ENCODE results near the gene SPART. TPM values are rescaled to one million over a fixed set of nuclear protein-coding genes. Genes with fewer than 3 reads are reported as not detected.

The SPART gene
- total and polyA plus RNA-seq, 9 of the 15 experiments (the other 6 are each of a cell fraction or from before 2014, with no cell fraction given), result 18.7 to 79.0 (median 41.0) TPM

- Histone ChIP-seq H3K9me1 (ENCODE audit: control insufficient read depth, insufficient read depth, low read length) (no peaks in the 10 kb centered on the region), H3K4me1 (replicated peaks in 1 of 2; ENCODE audit: control insufficient read depth in 2 of 2, insufficient read depth in 2 of 2, low read length in 2 of 2) (no peaks in the 10 kb centered on the region; a peak in 1 of 5 replicates), H3K27ac (ENCODE audit: extremely low read depth, low read depth, low read length) (no peak overlapping the region), H3K4me2 (ENCODE audit: insufficient read depth, low read length) (no peak overlapping the region), H3K4me3 (no peak overlapping the region), H3K9ac (ENCODE audit: insufficient read depth in 1 of 2, low read depth in 2 of 2, low read length in 2 of 2) (no peak overlapping the region), H3K27me3 (ENCODE audit: control insufficient read depth in 2 of 2, insufficient read depth in 2 of 2, low read length in 2 of 2) (no peaks in the 10 kb centered on the region), H3K79me2 (ENCODE audit: control insufficient read depth, insufficient read depth, low read length) (no peaks in the 10 kb centered on the region), H4K20me1 (replicated peaks; ENCODE audit: control insufficient read depth, insufficient read depth, low read length) (no peaks in the 10 kb centered on the region), H3K36me3 (ENCODE audit: control insufficient read depth, insufficient read depth, low read length) (peaks cover 45% of the 10 kb centered on the region), H2AFZ (ENCODE audit: low read depth, low read length) (no peak overlapping the region), H3K9me3 (replicated peaks; ENCODE audit: control insufficient read depth, insufficient read depth, low read depth, low read length) (no peaks in the 10 kb centered on the region)
- intact Hi-C loops (cut with micrococcal nuclease), result no loop called here
- no peak for DNase-seq (ENCODE audit: extremely low read depth in 1 of 4, low spot score in 3 of 4)
- WGBS (ENCODE audit: insufficient coverage, low coverage, missing lambda C conversion rate), result 82% methylated on average over 3 of the region's 3 CpGs
- ChIA-PET POLR2A (interaction anchor here (1.1 kb wide), 1 partner anchor 15 kb away, joined by 3 read pairs; no protein-coding TSS in a partner anchor), CTCF (ENCODE audit: low intra/inter-chr PET ratio) (no interaction called here)
- in situ Hi-C loops (cut with MboI), result no loop called here
- no peak for ATAC-seq
- no TSS peak for BruUV-seq (replicated peaks)
- no peak for FAIRE-seq
- TF ChIP-seq GATAD2B (IDR thresholded peaks at IDR 0.05; ENCODE audit: borderline replicate concordance), result no peak
- TF ChIP-seq NFE2 (IDR thresholded peaks at IDR 0.05; ENCODE audit: low read depth), result no peak
- no peak for TF ChIP-seq ASH1L (IDR thresholded peaks at IDR 0.05; ENCODE audit: borderline replicate concordance, low read depth, partially characterized antibody)
- no peak for TF ChIP-seq ZBTB40 (IDR thresholded peaks at IDR 0.05)
- TF ChIP-seq ZBTB40 (CRISPR knock-in tag; IDR thresholded peaks at IDR 0.05), result no peak
- TF ChIP-seq PML (IDR thresholded peaks at IDR 0.05; ENCODE audit: low read length), result no peak
- TF ChIP-seq ZFP1 (CRISPR knock-in tag; IDR thresholded peaks at IDR 0.05), result no peak
- no peak for TF ChIP-seq TEAD2 (tag; IDR thresholded peaks at IDR 0.05)
- TF ChIP-seq, protein P1, sequence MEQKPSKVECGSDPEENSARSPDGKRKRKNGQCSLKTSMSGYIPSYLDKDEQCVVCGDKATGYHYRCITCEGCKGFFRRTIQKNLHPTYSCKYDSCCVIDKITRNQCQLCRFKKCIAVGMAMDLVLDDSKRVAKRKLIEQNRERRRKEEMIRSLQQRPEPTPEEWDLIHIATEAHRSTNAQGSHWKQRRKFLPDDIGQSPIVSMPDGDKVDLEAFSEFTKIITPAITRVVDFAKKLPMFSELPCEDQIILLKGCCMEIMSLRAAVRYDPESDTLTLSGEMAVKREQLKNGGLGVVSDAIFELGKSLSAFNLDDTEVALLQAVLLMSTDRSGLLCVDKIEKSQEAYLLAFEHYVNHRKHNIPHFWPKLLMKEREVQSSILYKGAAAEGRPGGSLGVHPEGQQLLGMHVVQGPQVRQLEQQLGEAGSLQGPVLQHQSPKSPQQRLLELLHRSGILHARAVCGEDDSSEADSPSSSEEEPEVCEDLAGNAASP (IDR thresholded peaks at IDR 0.05), result no peak
- no peak for TF ChIP-seq ZNF124 (CRISPR knock-in tag; IDR thresholded peaks at IDR 0.05)
- no peak for TF ChIP-seq FOXM1 (IDR thresholded peaks at IDR 0.05; ENCODE audit: low read depth)
- no peak for TF ChIP-seq FOXM1 (CRISPR knock-in tag; IDR thresholded peaks at IDR 0.05; ENCODE audit: low read depth)
Measured at GRCh38 chr13:36313047-36313969, 32.9 kb downstream of the SPART start.

All from K562 (cell line).